Ishikawa (cell line): Measurements from ENCODE around the gene AKR1C8.

Source experiments
- CEBPB ChIP-seq: IDR thresholded peaks from 2 replicates; pipeline ENCODE4 v1.6.1; 2012
- CREB1 ChIP-seq: IDR thresholded peaks from 2 replicates; pipeline ENCODE4 v1.6.1; 2012; ENCODE audit warnings: low read depth
- RAD21 ChIP-seq: IDR thresholded peaks from 2 replicates; pipeline ENCODE4 v1.6.1; 2012; ENCODE audit warnings: low read depth
- TAF1 ChIP-seq: IDR thresholded peaks from 2 replicates; pipeline ENCODE4 v1.6.1; 2012; ENCODE audit warnings: low read depth, mild to moderate bottlenecking
- TCF12 ChIP-seq: IDR thresholded peaks from 2 replicates; pipeline ENCODE4 v1.6.1; 2012; ENCODE audit warnings: low read depth
- TEAD4 ChIP-seq: IDR thresholded peaks from 2 replicates; pipeline ENCODE4 v1.6.1; 2012
- YY1 ChIP-seq: IDR thresholded peaks from 2 replicates; pipeline ENCODE4 v1.6.1; 2012; ENCODE audit warnings: low read depth
- ZBTB7A ChIP-seq: IDR thresholded peaks from 2 replicates; pipeline ENCODE4 v1.6.1; 2012; ENCODE audit warnings: low read depth
- TF ChIP-seq, protein P1 (sequence below): IDR thresholded peaks from 2 replicates; pipeline ENCODE4 v1.6.1; 2012
- TF ChIP-seq, protein P2 (sequence below): IDR thresholded peaks from 2 replicates; pipeline ENCODE4 v1.6.1; 2012
- TF ChIP-seq, protein P3 (sequence below): IDR thresholded peaks from 2 replicates; pipeline ENCODE4 v1.6.1; 2012; ENCODE audit warnings: low read depth, mild to moderate bottlenecking

Gene AKR1C8

GRCh38 chr10:5105626-5106025, 79.3 kb downstream of the AKR1C8 start:
- TF ChIP-seq, protein P1, sequence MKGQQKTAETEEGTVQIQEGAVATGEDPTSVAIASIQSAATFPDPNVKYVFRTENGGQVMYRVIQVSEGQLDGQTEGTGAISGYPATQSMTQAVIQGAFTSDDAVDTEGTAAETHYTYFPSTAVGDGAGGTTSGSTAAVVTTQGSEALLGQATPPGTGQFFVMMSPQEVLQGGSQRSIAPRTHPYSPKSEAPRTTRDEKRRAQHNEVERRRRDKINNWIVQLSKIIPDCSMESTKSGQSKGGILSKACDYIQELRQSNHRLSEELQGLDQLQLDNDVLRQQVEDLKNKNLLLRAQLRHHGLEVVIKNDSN: no peak
- TF ChIP-seq RAD21: no peak
- TF ChIP-seq TEAD4: no peak
- TF ChIP-seq, protein P2, sequence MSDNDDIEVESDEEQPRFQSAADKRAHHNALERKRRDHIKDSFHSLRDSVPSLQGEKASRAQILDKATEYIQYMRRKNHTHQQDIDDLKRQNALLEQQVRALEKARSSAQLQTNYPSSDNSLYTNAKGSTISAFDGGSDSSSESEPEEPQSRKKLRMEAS: no peak
- TF ChIP-seq TCF12: no peak
- TF ChIP-seq YY1: no peak
- no peak for TF ChIP-seq CEBPB
- no peak for TF ChIP-seq ZBTB7A
- TF ChIP-seq, protein P3, sequence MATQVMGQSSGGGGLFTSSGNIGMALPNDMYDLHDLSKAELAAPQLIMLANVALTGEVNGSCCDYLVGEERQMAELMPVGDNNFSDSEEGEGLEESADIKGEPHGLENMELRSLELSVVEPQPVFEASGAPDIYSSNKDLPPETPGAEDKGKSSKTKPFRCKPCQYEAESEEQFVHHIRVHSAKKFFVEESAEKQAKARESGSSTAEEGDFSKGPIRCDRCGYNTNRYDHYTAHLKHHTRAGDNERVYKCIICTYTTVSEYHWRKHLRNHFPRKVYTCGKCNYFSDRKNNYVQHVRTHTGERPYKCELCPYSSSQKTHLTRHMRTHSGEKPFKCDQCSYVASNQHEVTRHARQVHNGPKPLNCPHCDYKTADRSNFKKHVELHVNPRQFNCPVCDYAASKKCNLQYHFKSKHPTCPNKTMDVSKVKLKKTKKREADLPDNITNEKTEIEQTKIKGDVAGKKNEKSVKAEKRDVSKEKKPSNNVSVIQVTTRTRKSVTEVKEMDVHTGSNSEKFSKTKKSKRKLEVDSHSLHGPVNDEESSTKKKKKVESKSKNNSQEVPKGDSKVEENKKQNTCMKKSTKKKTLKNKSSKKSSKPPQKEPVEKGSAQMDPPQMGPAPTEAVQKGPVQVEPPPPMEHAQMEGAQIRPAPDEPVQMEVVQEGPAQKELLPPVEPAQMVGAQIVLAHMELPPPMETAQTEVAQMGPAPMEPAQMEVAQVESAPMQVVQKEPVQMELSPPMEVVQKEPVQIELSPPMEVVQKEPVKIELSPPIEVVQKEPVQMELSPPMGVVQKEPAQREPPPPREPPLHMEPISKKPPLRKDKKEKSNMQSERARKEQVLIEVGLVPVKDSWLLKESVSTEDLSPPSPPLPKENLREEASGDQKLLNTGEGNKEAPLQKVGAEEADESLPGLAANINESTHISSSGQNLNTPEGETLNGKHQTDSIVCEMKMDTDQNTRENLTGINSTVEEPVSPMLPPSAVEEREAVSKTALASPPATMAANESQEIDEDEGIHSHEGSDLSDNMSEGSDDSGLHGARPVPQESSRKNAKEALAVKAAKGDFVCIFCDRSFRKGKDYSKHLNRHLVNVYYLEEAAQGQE: no peak
- TF ChIP-seq TAF1: no peak
- TF ChIP-seq CREB1: no peak
